ENCODE results near the gene DFFB.

DNA sequence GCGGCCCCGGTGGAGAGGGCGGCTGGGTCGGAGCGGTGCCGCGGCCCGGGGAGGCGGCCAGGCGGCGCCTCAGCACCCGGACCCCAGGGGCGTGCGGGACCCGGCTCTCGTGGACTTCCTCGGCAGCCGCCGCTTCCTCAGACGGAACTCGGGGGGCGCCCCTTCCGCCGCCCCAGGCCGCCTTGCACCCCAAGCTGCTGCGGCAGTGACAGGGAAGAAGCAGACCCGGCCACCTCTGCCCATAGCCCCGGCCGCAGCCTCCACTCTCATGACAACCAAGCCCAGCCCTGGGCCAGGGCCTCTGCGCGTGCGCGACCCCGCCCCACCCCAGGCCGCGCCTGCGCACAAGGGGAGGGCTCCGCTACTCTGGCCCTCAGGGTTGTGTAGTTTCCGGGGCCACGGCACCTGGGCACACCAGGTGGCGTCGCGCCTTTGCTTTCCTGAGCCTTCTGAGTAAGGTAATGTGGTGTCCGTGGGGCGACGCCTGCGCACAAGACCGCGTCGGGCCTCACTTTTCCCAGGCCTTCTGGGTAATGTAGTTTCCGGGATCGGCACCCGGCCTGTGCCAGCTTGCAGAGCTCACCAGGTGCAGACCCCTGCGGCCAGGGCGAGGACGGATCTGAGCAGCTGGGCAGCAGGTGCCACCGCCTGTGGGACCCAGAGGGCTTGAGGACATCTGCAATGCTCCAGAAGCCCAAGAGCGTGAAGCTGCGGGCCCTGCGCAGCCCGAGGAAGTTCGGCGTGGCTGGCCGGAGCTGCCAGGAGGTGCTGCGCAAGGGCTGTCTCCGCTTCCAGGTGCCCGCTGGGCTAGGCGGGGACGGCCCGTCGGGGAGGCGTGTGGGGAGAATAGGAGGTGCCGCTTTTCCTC is at the start of gene DFFB, which contains the start of gene CEP104:
- TF ChIP-seq GATA2 (IDR thresholded peaks at IDR 0.05; ENCODE audit: low read depth, low read length) (no peak), GATA3 (IDR thresholded peaks at IDR 0.05; ENCODE audit: low read depth, low read length) (no peak)
